PC-9 (cell line): Measurements from ENCODE around the gene TNS4. TPM values are rescaled to one million over a fixed set of nuclear protein-coding genes. Genes with fewer than 3 reads are reported as not detected.

Experiments
- BruUV-seq: library from RNA; stranded (reverse); fragments of 400-500 nt; replicated peaks from 2 replicates; lab custom pipeline; 2021; lab: Mats Ljungman, UMichigan
- CTCF ChIA-PET: fragments of 300-600 bp; sonication (Branson Sonifier 250); formaldehyde crosslinking; loops from one replicate; lab custom pipeline; 2022; ENCODE audit warnings: antibody characterized with exemption; lab: Charles Lee
- POLR2A ChIA-PET: fragments of 300-600 bp; sonication (Branson Sonifier 250); formaldehyde crosslinking; loops from one replicate; lab custom pipeline; 2022; ENCODE audit warnings: antibody characterized with exemption; ENCODE audit not compliant: unreplicated experiment; lab: Charles Lee
- DNase-seq, 2 experiments: peaks; one replicate each; pipeline versions ENCODE4 v3.0.0 to v3.0.0-alpha.2; 2015 to 2022; ENCODE audit warnings: mixed read lengths in 1 of 2
- H2AFZ ChIP-seq: fragments of 200-600 bp; sonication (generic); 2 replicates; pipeline ENCODE4 v1.8.1; 2017; ENCODE audit warnings: antibody characterized with exemption
- H3F3A ChIP-seq: fragments of 200-600 bp; sonication (generic); 2 replicates; pipeline ENCODE4 v1.8.1; 2017; ENCODE audit warnings: antibody characterized with exemption, mild to moderate bottlenecking, low read depth; ENCODE audit not compliant: insufficient read depth
- H3K27ac ChIP-seq: fragments of 200-600 bp; sonication (generic); 2 replicates; pipeline ENCODE4 v1.6.1; 2016; ENCODE audit warnings: mixed run types
- H3K27me3 ChIP-seq: fragments of 200-600 bp; sonication (generic); 2 replicates; pipeline ENCODE4 v1.6.1; 2016; ENCODE audit warnings: low read depth, mixed run types; ENCODE audit not compliant: insufficient read depth
- H3K36me3 ChIP-seq: fragments of 200-600 bp; sonication (generic); 2 replicates; pipeline ENCODE4 v1.6.1; 2016; ENCODE audit warnings: low read depth, mixed run types
- H3K4me1 ChIP-seq: fragments of 200-600 bp; sonication (generic); replicated peaks from 2 replicates; pipeline ENCODE4 v1.6.1; 2016; ENCODE audit warnings: mixed run types; ENCODE audit not compliant: insufficient read depth
- H3K4me2 ChIP-seq: fragments of 200-600 bp; sonication (generic); 2 replicates; pipeline ENCODE4 v1.6.1; 2017; ENCODE audit warnings: mixed run types
- H3K4me3 ChIP-seq: fragments of 200-600 bp; sonication (generic); 2 replicates; pipeline ENCODE4 v1.6.1; 2016; ENCODE audit warnings: mixed run types
- H3K79me2 ChIP-seq: fragments of 200-600 bp; sonication (generic); 2 replicates; pipeline ENCODE4 v1.6.1; 2017; ENCODE audit warnings: low read depth, mixed run types
- H3K9me2 ChIP-seq: fragments of 200-600 bp; sonication (generic); 2 replicates; pipeline ENCODE4 v1.8.1; 2017; ENCODE audit warnings: mild to moderate bottlenecking; ENCODE audit not compliant: insufficient read depth
- H3K9me3 ChIP-seq: fragments of 200-600 bp; sonication (generic); 2 replicates; pipeline ENCODE4 v1.8.1; 2016; ENCODE audit warnings: low read depth; ENCODE audit not compliant: insufficient read depth
- H4K20me1 ChIP-seq: fragments of 200-600 bp; sonication (generic); 2 replicates; pipeline ENCODE4 v1.8.1; 2017; ENCODE audit not compliant: insufficient read depth
- CTCF ChIP-seq: fragments of 200-600 bp; sonication (generic); conservative IDR thresholded peaks from 2 replicates; pipeline ENCODE4 v1.6.1; 2017; ENCODE audit warnings: mixed run types, antibody characterized with exemption, mild to moderate bottlenecking, moderate library complexity
- EZH2 ChIP-seq: fragments of 200-600 bp; sonication (generic); IDR thresholded peaks from 2 replicates; pipeline ENCODE4 v1.8.0; 2017; ENCODE audit warnings: antibody characterized with exemption, low read depth
- intact Hi-C: fragments of 100-400 bp; cut with micrococcal nuclease; formaldehyde crosslinking; loops from one replicate; pipeline ENCODE4 v1.10.0; 2022; ENCODE audit not compliant: unreplicated experiment
- total RNA-seq: library from RNA; stranded (reverse); gene quantifications from 2 replicates; pipeline ENCODE4 v1.2.3, GENCODE V29; 2021

Gene TNS4
- total RNA-seq, 1 experiment from 2014 or later, result 17.4 TPM

GRCh38 chr17:40432864-40433528 lies 68.4 kb downstream of the TNS4 start:
- no peaks in the 10 kb centered on the region for H4K20me1 ChIP-seq
- no peaks in the 10 kb centered on the region for H3K9me3 ChIP-seq
- no peaks in the 10 kb centered on the region for H3K4me1 ChIP-seq
- H3F3A ChIP-seq, result no peaks in the 10 kb centered on the region
- H3K4me3 ChIP-seq, result no peak overlapping the region
- ChIA-PET CTCF (interaction anchor here (0.5 kb wide), 1 partner anchor 358 kb away, joined by 9 read pairs; no protein-coding TSS in a partner anchor), POLR2A (no interaction called here)
- H3K79me2 ChIP-seq, result no peaks in the 10 kb centered on the region
- no peak for TF ChIP-seq CTCF
- TF ChIP-seq EZH2, result no peak
- intact Hi-C loops, result no loop called here
- no peak overlapping the region for H3K27ac ChIP-seq
- no peak for DNase-seq
- no peaks in the 10 kb centered on the region for H3K9me2 ChIP-seq
- no TSS peak for BruUV-seq
- no peak overlapping the region for H2AFZ ChIP-seq
- H3K27me3 ChIP-seq, result no peaks in the 10 kb centered on the region
- H3K4me2 ChIP-seq, result no peak overlapping the region
- H3K36me3 ChIP-seq, result no peaks in the 10 kb centered on the region

GRCh38 chr17:40431231-40431602 lies 70.2 kb downstream of the TNS4 start:
- Histone ChIP-seq H3K4me1 (no peaks in the 10 kb centered on the region), H3K4me3 (no peak overlapping the region), H3K9me3 (no peaks in the 10 kb centered on the region), H3K36me3 (no peaks in the 10 kb centered on the region), H3K79me2 (no peaks in the 10 kb centered on the region), H3K9me2 (no peaks in the 10 kb centered on the region), H3K4me2 (no peak overlapping the region), H3K27ac (no peak overlapping the region), H2AFZ (no peak overlapping the region), H4K20me1 (no peaks in the 10 kb centered on the region), H3K27me3 (no peaks in the 10 kb centered on the region), H3F3A (no peaks in the 10 kb centered on the region)
- intact Hi-C loops, result no loop called here
- ChIA-PET POLR2A (interaction anchor here (0.7 kb wide), 1 partner anchor 980 kb away, joined by 3 read pairs; no protein-coding TSS in a partner anchor), CTCF (no interaction called here)
- no peak for DNase-seq
- TF ChIP-seq EZH2 (no peak), CTCF (no peak)
- BruUV-seq, result no TSS peak

- Histone ChIP-seq H3K79me2 (no peaks in the 10 kb centered on the region), H3K36me3 (no peaks in the 10 kb centered on the region), H3K9me2 (no peaks in the 10 kb centered on the region), H3K27ac (no peak overlapping the region), H3K4me3 (no peak overlapping the region), H3F3A (no peaks in the 10 kb centered on the region), H3K4me1 (no peaks in the 10 kb centered on the region), H3K27me3 (no peaks in the 10 kb centered on the region), H2AFZ (no peak overlapping the region), H3K9me3 (no peaks in the 10 kb centered on the region), H4K20me1 (no peaks in the 10 kb centered on the region), H3K4me2 (no peak overlapping the region)
- BruUV-seq, result no TSS peak
- DNase-seq, result no peak
- POLR2A ChIA-PET, result no interaction called here
- intact Hi-C loops, result no loop called here
- CTCF ChIA-PET, result no interaction called here
- no peak for TF ChIP-seq CTCF
- no peak for TF ChIP-seq EZH2
These were observed 70.9 kb downstream of the TNS4 start for GRCh38 chr17:40430272-40431230.
